CD4-positive, alpha-beta T cell (primary cell): ENCODE measurements around the gene PAOX. TPM values are rescaled to one million over a fixed set of nuclear protein-coding genes. Genes with fewer than 3 reads are reported as not detected.

Experiments
- ATAC-seq: fragments of 200-7000 bp; cut with Tn5 transposase; one replicate; pipeline ENCODE4 v1.10.0; 2022; ENCODE audit warnings: mild to moderate bottlenecking; ENCODE audit not compliant: poor library complexity
- CTCF ChIA-PET: fragments of 350-600 bp; sonication (Branson Sonifier 250); formaldehyde crosslinking; loops from one replicate; lab custom pipeline; 2021; ENCODE audit warnings: antibody characterized with exemption, inconsistent platforms; lab: Charles Lee
- POLR2A ChIA-PET: fragments of 350-600 bp; sonication (Branson Sonifier 250); formaldehyde crosslinking; loops from one replicate; lab custom pipeline; 2021; ENCODE audit warnings: antibody characterized with exemption, inconsistent platforms; lab: Charles Lee
- DNase-seq, 14 experiments: peaks; one replicate each; pipeline ENCODE4 v3.0.0-alpha.2; 2013 to 2020; ENCODE audit warnings: mixed read lengths in 2 of 14
- H3K27ac ChIP-seq, 2 donors: one replicate each; pipeline versions ENCODE4 v1.5.1 to v1.7.0; 2013; ENCODE audit warnings: low read length in 2 of 2, low read depth in 1 of 2, mild to moderate bottlenecking in 1 of 2
- H3K27me3 ChIP-seq, 2 experiments: 1 replicate in 1 of 2; 2 replicates in 1 of 2; pipeline versions ENCODE4 v1.6.1 to v1.7.0; 2013; ENCODE audit warnings: low read length in 2 of 2, control low read depth in 1 of 2, mild to moderate bottlenecking in 1 of 2, moderate library complexity in 1 of 2; ENCODE audit not compliant: insufficient read depth in 2 of 2, control insufficient read depth in 1 of 2
- H3K36me3 ChIP-seq: one replicate; pipeline ENCODE4 v1.6.1; 2013; ENCODE audit warnings: low read length, control low read depth; ENCODE audit not compliant: insufficient read depth
- H3K4me1 ChIP-seq: one replicate; pipeline ENCODE4 v1.6.1; 2013; ENCODE audit warnings: low read length, control low read depth; ENCODE audit not compliant: insufficient read depth
- H3K4me3 ChIP-seq: one replicate; pipeline ENCODE4 v1.5.1; 2013; ENCODE audit warnings: mild to moderate bottlenecking, low read length, moderate library complexity
- H3K9me3 ChIP-seq, 2 experiments: 1 replicate in 1 of 2; 2 replicates in 1 of 2; pipeline versions ENCODE4 v1.6.1 to v1.7.0; 2013; ENCODE audit warnings: low read length in 2 of 2, mild to moderate bottlenecking in 2 of 2, control low read depth in 1 of 2, moderate library complexity in 1 of 2; ENCODE audit not compliant: control insufficient read depth in 1 of 2, insufficient read depth in 1 of 2
- H3K27ac Mint-ChIP-seq: one replicate; pipeline ENCODE4 v1.8.0; 2020; ENCODE audit warnings: mixed read lengths
- H3K27me3 Mint-ChIP-seq: one replicate; pipeline ENCODE4 v1.8.0; 2021; ENCODE audit warnings: mixed read lengths
- H3K36me3 Mint-ChIP-seq: one replicate; pipeline ENCODE4 v1.8.0; 2021; ENCODE audit warnings: low read depth, mixed read lengths
- H3K4me1 Mint-ChIP-seq: one replicate; pipeline ENCODE4 v1.8.0; 2021; ENCODE audit warnings: low read depth, mixed read lengths
- H3K4me3 Mint-ChIP-seq: one replicate; pipeline ENCODE4 v1.8.0; 2020; ENCODE audit warnings: mild to moderate bottlenecking, mixed read lengths
- H3K9me3 Mint-ChIP-seq: one replicate; pipeline ENCODE4 v1.8.0; 2020; ENCODE audit warnings: mixed read lengths
- intact Hi-C, 2 experiments: fragments of 100-400 bp; cut with DNase I in 1 of 2; cut with micrococcal nuclease in 1 of 2; formaldehyde crosslinking; loops; one replicate each; pipeline versions ENCODE4 v1.15.1 to v1.9.0; 2023 to 2025; cut with DNase I, micrococcal nuclease
- total RNA-seq, 174 experiments: library from RNA in 2 of 174; stranded (reverse) in 2 of 174; gene quantifications; one replicate each; pipeline ENCODE4 v1.2.3 and lab custom pipeline; 2021 to 2026
- TF ChIP-seq, protein P1 (sequence below): fragments of 200-600 bp; IDR thresholded peaks from one replicate; pipeline ENCODE4 v1.8.0; 2022; ENCODE audit warnings: antibody characterized with exemption, mild to moderate bottlenecking

The PAOX gene
- total RNA-seq, 2 experiments from 2014 or later: 1.9 to 2.6 TPM

DNA sequence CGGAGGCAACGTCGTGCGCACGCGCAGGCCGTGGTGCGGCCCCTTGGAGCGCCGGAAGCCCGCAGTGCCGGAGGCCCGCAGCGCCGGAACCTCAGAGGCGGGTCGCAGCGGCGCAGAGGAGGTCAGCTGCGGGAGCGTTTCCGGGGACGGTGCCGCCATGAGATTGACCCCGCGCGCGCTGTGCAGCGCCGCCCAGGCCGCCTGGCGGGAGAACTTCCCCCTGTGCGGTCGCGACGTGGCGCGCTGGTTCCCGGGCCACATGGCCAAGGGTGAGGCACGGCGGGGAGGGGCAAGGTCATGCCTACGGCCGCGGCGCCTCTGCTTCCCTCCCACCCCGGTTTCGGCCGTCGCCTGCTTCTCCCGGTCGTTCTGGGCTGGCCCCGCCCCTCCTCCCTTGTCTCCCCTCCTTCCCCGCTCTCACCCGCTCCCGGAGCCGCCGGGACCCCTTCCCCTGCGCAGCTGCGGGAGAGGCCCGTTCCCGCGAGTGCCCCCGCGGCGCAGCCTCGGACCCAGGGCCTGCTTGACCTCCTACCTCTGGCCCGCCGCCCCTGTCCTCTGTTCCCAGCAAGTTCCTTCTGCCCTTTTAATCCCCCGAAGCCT is 15.1 kb downstream of the PAOX start, which contains the start of gene MTG1:
Gene MTG1, plus strand, starts transcription at position 94 of the 600 bp plus-strand sequence. Its CDS starts 64 bp downstream, at position 158.
- POLR2A ChIA-PET: interaction anchor here (0.7 kb wide), 1 partner anchor 64 kb away, joined by 5 read pairs; no protein-coding TSS in a partner anchor
- Histone ChIP-seq H3K27ac (peak within 1 kb of the TSS; percentile 47 to 65), H3K4me1 (peaks cover 60% of the 10 kb centered on the region), H3K27me3 (no peaks in the 10 kb centered on the region), H3K4me3 (peak within 1 kb of the TSS; percentile 74), H3K9me3 (no peaks in the 10 kb centered on the region), H3K36me3 (peaks cover 33% of the 10 kb centered on the region)
- CTCF ChIA-PET: interaction anchor here (1.3 kb wide), 1 partner anchor 64 kb away, joined by 4 read pairs; no protein-coding TSS in a partner anchor
- peak in 13 of 14 experiments; percentile 84 to 96 (median 91) for DNase-seq
- Mint-ChIP-seq H3K9me3 (no peaks in the 10 kb centered on the region), H3K27ac (peak within 1 kb of the TSS; percentile 90), H3K4me3 (peak within 1 kb of the TSS; percentile 95), H3K27me3 (no peaks in the 10 kb centered on the region), H3K36me3 (peaks cover 39% of the 10 kb centered on the region), H3K4me1 (peaks cover 44% of the 10 kb centered on the region)
- TF ChIP-seq, protein P1, sequence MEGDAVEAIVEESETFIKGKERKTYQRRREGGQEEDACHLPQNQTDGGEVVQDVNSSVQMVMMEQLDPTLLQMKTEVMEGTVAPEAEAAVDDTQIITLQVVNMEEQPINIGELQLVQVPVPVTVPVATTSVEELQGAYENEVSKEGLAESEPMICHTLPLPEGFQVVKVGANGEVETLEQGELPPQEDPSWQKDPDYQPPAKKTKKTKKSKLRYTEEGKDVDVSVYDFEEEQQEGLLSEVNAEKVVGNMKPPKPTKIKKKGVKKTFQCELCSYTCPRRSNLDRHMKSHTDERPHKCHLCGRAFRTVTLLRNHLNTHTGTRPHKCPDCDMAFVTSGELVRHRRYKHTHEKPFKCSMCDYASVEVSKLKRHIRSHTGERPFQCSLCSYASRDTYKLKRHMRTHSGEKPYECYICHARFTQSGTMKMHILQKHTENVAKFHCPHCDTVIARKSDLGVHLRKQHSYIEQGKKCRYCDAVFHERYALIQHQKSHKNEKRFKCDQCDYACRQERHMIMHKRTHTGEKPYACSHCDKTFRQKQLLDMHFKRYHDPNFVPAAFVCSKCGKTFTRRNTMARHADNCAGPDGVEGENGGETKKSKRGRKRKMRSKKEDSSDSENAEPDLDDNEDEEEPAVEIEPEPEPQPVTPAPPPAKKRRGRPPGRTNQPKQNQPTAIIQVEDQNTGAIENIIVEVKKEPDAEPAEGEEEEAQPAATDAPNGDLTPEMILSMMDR: peak; percentile 18
- intact Hi-C loops: loop anchor here (2.0 to 5.0 kb wide), 5 partner anchors 21 to 132 kb away; partner anchors contain the start of genes CALY (in 1 of the 2) and ECHS1 (in 1 of the 2)
- peak; percentile 78 for ATAC-seq

DNA sequence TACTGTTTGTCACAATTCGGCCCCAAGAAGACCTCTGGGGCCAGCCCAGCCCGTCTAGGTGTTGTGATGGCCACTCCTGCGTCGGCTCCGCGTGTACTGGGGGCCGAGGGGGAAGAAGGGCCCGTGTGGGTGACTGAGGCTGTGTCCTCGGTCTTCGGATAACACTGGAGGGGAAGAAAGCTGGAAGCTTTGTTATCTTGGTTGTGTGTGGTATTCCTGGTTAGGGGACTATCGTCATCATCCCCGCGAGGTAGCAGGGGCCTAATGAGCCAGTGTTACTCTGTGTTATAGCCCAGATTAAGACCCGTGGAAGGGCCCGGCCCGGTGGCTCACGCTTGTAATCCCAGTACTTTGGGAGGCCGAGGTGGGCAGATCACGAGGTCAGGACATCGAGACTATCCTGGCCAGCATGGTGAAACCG is 15.7 kb downstream of the PAOX start:
- POLR2A ChIA-PET: no interaction called here
- peak overlapping the region; percentile 90 for H3K27ac Mint-ChIP-seq
- Histone ChIP-seq H3K36me3 (peaks cover 39% of the 10 kb centered on the region), H3K9me3 (no peaks in the 10 kb centered on the region), H3K4me1 (peaks cover 53% of the 10 kb centered on the region), H3K27me3 (no peaks in the 10 kb centered on the region), H3K4me3 (peak overlapping the region; percentile 74), H3K27ac (peak overlapping the region; percentile 47 to 65)
- intact Hi-C loops: loop anchor here (2.0 to 5.0 kb wide), 5 partner anchors 22 to 133 kb away; partner anchors contain the start of genes CALY (in 1 of the 2) and ECHS1 (in 1 of the 2)
- H3K4me3 Mint-ChIP-seq: peak overlapping the region; percentile 95
- CTCF ChIA-PET: interaction anchor here (1.3 kb wide), 1 partner anchor 65 kb away, joined by 4 read pairs; no protein-coding TSS in a partner anchor
- peaks cover 44% of the 10 kb centered on the region for H3K36me3 Mint-ChIP-seq
- H3K27me3 Mint-ChIP-seq: no peaks in the 10 kb centered on the region
- H3K9me3 Mint-ChIP-seq: no peaks in the 10 kb centered on the region
- peak in 2 of 14 experiments; percentile 15 to 20 for DNase-seq
- peaks cover 41% of the 10 kb centered on the region for H3K4me1 Mint-ChIP-seq
- no peak for ATAC-seq
- TF ChIP-seq, protein P1: no peak

DNA sequence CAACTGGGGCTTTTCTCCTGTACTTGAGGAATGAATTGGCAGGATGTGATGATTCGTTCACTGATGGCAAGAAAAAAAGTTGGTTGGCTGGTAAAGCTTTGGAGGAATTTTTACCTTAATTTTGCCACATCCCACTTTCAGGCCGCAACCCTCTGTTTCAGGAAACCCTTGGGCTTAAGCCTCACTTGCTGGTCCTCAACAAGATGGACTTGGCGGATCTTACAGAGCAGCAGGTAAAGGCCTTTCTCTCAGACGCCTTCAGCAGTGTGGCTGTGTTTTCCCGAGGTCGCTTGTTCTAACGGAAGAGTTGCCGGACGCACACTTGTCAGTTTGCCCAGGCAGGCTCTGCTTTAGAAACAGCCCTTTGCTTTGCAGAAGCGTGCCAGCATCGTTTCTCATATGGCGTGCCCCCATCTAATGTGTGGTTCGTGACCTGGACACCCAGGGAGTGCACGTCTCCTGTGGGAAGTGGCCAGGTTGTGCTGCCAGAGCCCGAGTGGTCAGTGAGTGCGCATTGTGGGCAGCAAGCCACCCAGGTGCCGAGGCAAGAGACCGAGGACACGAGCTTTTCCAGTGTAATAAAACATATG is 17.1 kb downstream of the PAOX start:
- H3K9me3 ChIP-seq: no peaks in the 10 kb centered on the region
- Mint-ChIP-seq H3K4me3 (peak overlapping the region; percentile 95), H3K9me3 (no peaks in the 10 kb centered on the region), H3K36me3 (peaks cover 56% of the 10 kb centered on the region), H3K27ac (no peak overlapping the region), H3K4me1 (peaks cover 28% of the 10 kb centered on the region), H3K27me3 (no peaks in the 10 kb centered on the region)
- DNase-seq (no peak), ATAC-seq (no peak)
- H3K4me3 ChIP-seq: no peak overlapping the region
- POLR2A ChIA-PET: no interaction called here
- H3K36me3 ChIP-seq: peaks cover 50% of the 10 kb centered on the region
- TF ChIP-seq, protein P1: no peak
- CTCF ChIA-PET: no interaction called here
- no peak overlapping the region for H3K27ac ChIP-seq
- H3K27me3 ChIP-seq: no peaks in the 10 kb centered on the region
- H3K4me1 ChIP-seq: peaks cover 48% of the 10 kb centered on the region
- intact Hi-C loops: no loop called here
